ENCODE results near the gene DOCK2. TPM values are rescaled to one million over a fixed set of nuclear protein-coding genes. Genes with fewer than 3 reads are reported as not detected.

Gene DOCK2
- total and polyA plus RNA-seq, 2 donors from 2014 or later = 1.0 to 42.0 TPM

GRCh38 chr5:170104299-170104698, 467.2 kb downstream of the DOCK2 start:
- H3K9me3 ChIP-seq (ENCODE audit: control insufficient read depth in 2 of 3, insufficient read depth in 1 of 3, low read length in 3 of 3) = no peaks in the 10 kb centered on the region
- H3K4me3 ChIP-seq (ENCODE audit: low read length in 3 of 3) = no peak overlapping the region
- H3K27ac ChIP-seq (ENCODE audit: low read depth in 2 of 2, low read length in 2 of 2) = no peak overlapping the region
- FAIRE-seq (no peak), DNase-seq (no peak)
- TF ChIP-seq CTCF (IDR thresholded peaks at IDR 0.05; ENCODE audit: borderline replicate concordance, extremely low read depth, insufficient read depth) = no peak
- no peaks in the 10 kb centered on the region for H3K27me3 ChIP-seq (ENCODE audit: control insufficient read depth, insufficient read depth, low read length)
- H3K9ac ChIP-seq (ENCODE audit: low read length in 3 of 3) = no peak overlapping the region
- no peaks in the 10 kb centered on the region for H3K4me1 ChIP-seq (ENCODE audit: control insufficient read depth in 2 of 3, insufficient read depth in 2 of 3, low read depth in 1 of 3, low read length in 3 of 3)
- H3K36me3 ChIP-seq (ENCODE audit: control insufficient read depth in 2 of 3, insufficient read depth in 3 of 3, low read length in 3 of 3) = no peaks in the 10 kb centered on the region
- intact Hi-C loops (cut with DNase I) = loop anchor here (10.0 kb wide), 1 partner anchor 81 kb away; no protein-coding TSS in a partner anchor

GRCh38 chr5:170104710-170105109, 467.6 kb downstream of the DOCK2 start:
- FAIRE-seq = no peak

DNA sequence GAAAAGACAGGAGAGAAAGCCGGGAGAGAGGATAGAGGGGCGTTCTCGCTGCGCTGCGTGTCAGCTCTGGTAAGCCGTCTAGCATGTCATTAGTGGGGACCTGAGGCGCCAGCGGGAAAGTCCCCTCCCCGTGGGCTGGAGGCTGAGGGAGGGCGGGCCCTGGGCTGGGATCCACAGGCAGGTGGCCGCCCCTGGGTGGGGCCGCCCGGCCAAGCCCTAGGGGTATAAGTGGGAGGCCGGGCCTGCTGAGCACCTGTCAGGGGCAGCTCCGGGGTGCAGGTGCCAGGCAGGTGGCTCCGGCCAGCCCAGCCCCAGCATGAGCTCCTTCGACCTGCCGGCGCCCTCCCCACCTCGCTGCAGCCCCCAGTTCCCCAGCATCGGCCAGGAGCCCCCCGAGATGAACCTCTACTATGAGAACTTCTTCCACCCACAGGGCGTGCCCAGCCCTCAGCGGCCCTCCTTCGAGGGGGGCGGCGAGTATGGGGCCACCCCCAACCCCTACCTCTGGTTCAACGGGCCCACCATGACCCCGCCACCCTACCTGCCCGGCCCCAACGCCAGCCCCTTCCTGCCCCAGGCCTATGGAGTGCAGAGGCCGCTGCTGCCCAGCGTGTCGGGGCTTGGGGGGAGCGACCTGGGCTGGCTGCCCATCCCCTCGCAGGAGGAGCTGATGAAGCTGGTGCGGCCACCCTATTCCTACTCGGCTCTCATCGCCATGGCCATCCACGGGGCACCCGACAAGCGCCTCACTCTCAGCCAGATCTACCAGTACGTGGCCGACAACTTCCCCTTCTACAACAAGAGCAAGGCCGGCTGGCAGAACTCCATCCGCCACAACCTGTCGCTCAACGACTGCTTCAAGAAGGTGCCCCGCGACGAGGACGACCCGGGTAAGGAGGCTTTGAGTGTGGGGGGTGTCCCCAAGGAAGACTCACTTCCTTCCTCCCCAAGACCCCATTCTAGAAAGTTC, 468.9 kb downstream of the DOCK2 start, which contains the start of gene FOXI1:
TSS of gene FOXI1 (plus strand) at position 256 of the 970 bp plus-strand sequence. CDS start at position 317, 61 bp downstream.
- no peaks in the 10 kb centered on the region for H3K9me3 ChIP-seq (ENCODE audit: control insufficient read depth in 2 of 3, insufficient read depth in 1 of 3, low read length in 3 of 3)
- no peaks in the 10 kb centered on the region for H3K27me3 ChIP-seq (ENCODE audit: control insufficient read depth, insufficient read depth, low read length)
- H3K4me1 ChIP-seq (ENCODE audit: control insufficient read depth in 2 of 3, insufficient read depth in 2 of 3, low read depth in 1 of 3, low read length in 3 of 3) = no peaks in the 10 kb centered on the region
- no peaks in the 10 kb centered on the region for H3K36me3 ChIP-seq (ENCODE audit: control insufficient read depth in 2 of 3, insufficient read depth in 3 of 3, low read length in 3 of 3)
- no peak for TF ChIP-seq CTCF (IDR thresholded peaks at IDR 0.05; ENCODE audit: borderline replicate concordance, extremely low read depth, insufficient read depth)
- intact Hi-C loops (cut with DNase I) = loop anchor here (10.0 kb wide), 1 partner anchor 79 kb away; no protein-coding TSS in a partner anchor
- FAIRE-seq (no peak), DNase-seq (peak in 2 of 5 donors; percentile 21 to 28)
- H3K4me3 ChIP-seq (ENCODE audit: low read length in 3 of 3) = peak within 1 kb of the TSS in 2 of 3 donors; percentile 39 to 44
- H3K9ac ChIP-seq (ENCODE audit: low read length in 3 of 3) = no peak within 1 kb of the TSS
- no peak within 1 kb of the TSS for H3K27ac ChIP-seq (ENCODE audit: low read depth in 2 of 2, low read length in 2 of 2)

More at GRCh38 chr5:170104710-170105109, 467.6 kb downstream of the DOCK2 start:
- Histone ChIP-seq H3K4me1 (ENCODE audit: control insufficient read depth in 2 of 3, insufficient read depth in 2 of 3, low read depth in 1 of 3, low read length in 3 of 3) (no peaks in the 10 kb centered on the region), H3K9me3 (ENCODE audit: control insufficient read depth in 2 of 3, insufficient read depth in 1 of 3, low read length in 3 of 3) (no peaks in the 10 kb centered on the region), H3K27me3 (ENCODE audit: control insufficient read depth, insufficient read depth, low read length) (no peaks in the 10 kb centered on the region), H3K4me3 (ENCODE audit: low read length in 3 of 3) (no peak overlapping the region), H3K9ac (ENCODE audit: low read length in 3 of 3) (no peak overlapping the region), H3K36me3 (ENCODE audit: control insufficient read depth in 2 of 3, insufficient read depth in 3 of 3, low read length in 3 of 3) (no peaks in the 10 kb centered on the region), H3K27ac (ENCODE audit: low read depth in 2 of 2, low read length in 2 of 2) (no peak overlapping the region)
- intact Hi-C loops (cut with DNase I) = loop anchor here (10.0 kb wide), 1 partner anchor 80 kb away; no protein-coding TSS in a partner anchor
- DNase-seq = no peak
- no peak for TF ChIP-seq CTCF (IDR thresholded peaks at IDR 0.05; ENCODE audit: borderline replicate concordance, extremely low read depth, insufficient read depth)

Data from kidney (tissue), 14 donors.